Activated naive CD4-positive, alpha-beta T cell treated with Interleukin-2 at 50 U/mL for 16 hours (primary cell): ENCODE data around the gene PTPRT.

Experiments used
- DNase-seq: peaks from one replicate; pipeline ENCODE4 v3.0.0-alpha.2; 2020

PTPRT gene

GRCh38 chr20:43016257-43016656 lies 173.4 kb downstream of the PTPRT start:
- DNase-seq, result no peak

GRCh38 chr20:43015566-43015965 lies 174.1 kb downstream of the PTPRT start:
- DNase-seq, result no peak

GRCh38 chr20:43014206-43014605 lies 175.5 kb downstream of the PTPRT start:
- DNase-seq, result no peak

GRCh38 chr20:43011491-43011890 lies 178.2 kb downstream of the PTPRT start:
- no peak for DNase-seq

- no peak for DNase-seq
Observed at GRCh38 chr20:43009532-43009931, 180.2 kb downstream of the PTPRT start.

- DNase-seq, result no peak
Observed at GRCh38 chr20:43007525-43007924, 182.2 kb downstream of the PTPRT start.

GRCh38 chr20:43006651-43007375 lies 182.9 kb downstream of the PTPRT start:
- no peak for DNase-seq

- DNase-seq, result no peak
Observed at GRCh38 chr20:43003318-43003944, 186.3 kb downstream of the PTPRT start.

GRCh38 chr20:42996141-42996540 lies 193.6 kb downstream of the PTPRT start:
- DNase-seq, result no peak

- no peak for DNase-seq
Observed at GRCh38 chr20:42988319-42988718, 201.4 kb downstream of the PTPRT start.

GRCh38 chr20:42987376-42988114 lies 202.2 kb downstream of the PTPRT start:
- DNase-seq, result no peak

- no peak for DNase-seq
Observed at GRCh38 chr20:42986143-42986773, 203.4 kb downstream of the PTPRT start.

GRCh38 chr20:42985628-42986027 lies 204.1 kb downstream of the PTPRT start:
- no peak for DNase-seq

GRCh38 chr20:42982218-42982617 lies 207.5 kb downstream of the PTPRT start:
- DNase-seq, result no peak

GRCh38 chr20:42981253-42981652 lies 208.5 kb downstream of the PTPRT start:
- no peak for DNase-seq

- DNase-seq, result no peak
Observed at GRCh38 chr20:42979720-42980119, 210.0 kb downstream of the PTPRT start.

- DNase-seq, result no peak
Observed at GRCh38 chr20:42978184-42978974, 211.3 kb downstream of the PTPRT start.

- no peak for DNase-seq
Observed at GRCh38 chr20:42975974-42976373, 213.7 kb downstream of the PTPRT start.

GRCh38 chr20:42974347-42974746 lies 215.4 kb downstream of the PTPRT start:
- DNase-seq, result no peak

GRCh38 chr20:42972591-42972990 lies 217.1 kb downstream of the PTPRT start:
- no peak for DNase-seq

GRCh38 chr20:42968746-42969145 lies 221.0 kb downstream of the PTPRT start:
- DNase-seq, result no peak

- no peak for DNase-seq
Observed at GRCh38 chr20:42963796-42964195, 225.9 kb downstream of the PTPRT start.

GRCh38 chr20:42961771-42962170 lies 227.9 kb downstream of the PTPRT start:
- no peak for DNase-seq
